Effector memory CD4-positive, alpha-beta T cell (primary cell): ENCODE measurements around the gene VCX2.
"Not testable (repeated sequence)": the region's sequence is repeated elsewhere in the genome, so short reads cannot be mapped to it uniquely, and the experiment has no call there.

Experiments
- DNase-seq, 3 donors: peaks; one replicate each; pipeline ENCODE4 v3.0.0-alpha.2; 2020
- H3K27ac ChIP-seq: 2 replicates; pipeline ENCODE4 v1.7.0; 2013; ENCODE audit warnings: mild to moderate bottlenecking, low read length, moderate library complexity; ENCODE audit not compliant: insufficient read depth, poor library complexity, severe bottlenecking
- H3K27me3 ChIP-seq: replicated peaks from 2 replicates; pipeline ENCODE4 v1.7.0; 2013; ENCODE audit warnings: mild to moderate bottlenecking, low read length; ENCODE audit not compliant: insufficient read depth, control insufficient read depth, poor library complexity, severe bottlenecking
- H3K36me3 ChIP-seq: 2 replicates; pipeline ENCODE4 v1.7.0; 2013; ENCODE audit warnings: mild to moderate bottlenecking, low read length, moderate library complexity; ENCODE audit not compliant: control insufficient read depth, insufficient read depth
- H3K4me1 ChIP-seq: 2 replicates; pipeline ENCODE4 v1.7.0; 2013; ENCODE audit warnings: low read length, mild to moderate bottlenecking; ENCODE audit not compliant: control insufficient read depth, insufficient read depth, poor library complexity, severe bottlenecking
- H3K4me3 ChIP-seq: 2 replicates; pipeline ENCODE4 v1.7.0; 2013; ENCODE audit warnings: low read length, low read depth, mild to moderate bottlenecking; ENCODE audit not compliant: insufficient read depth, poor library complexity, severe bottlenecking
- H3K9me3 ChIP-seq: 2 replicates; pipeline ENCODE4 v1.7.0; 2013; ENCODE audit warnings: mild to moderate bottlenecking, low read length, moderate library complexity; ENCODE audit not compliant: control insufficient read depth

Gene VCX2

GRCh38 chrX:8183346-8183745 is 12.3 kb upstream of the VCX2 start:
- H3K27me3 ChIP-seq, result no peaks in the 10 kb centered on the region
- no peak for DNase-seq

DNA sequence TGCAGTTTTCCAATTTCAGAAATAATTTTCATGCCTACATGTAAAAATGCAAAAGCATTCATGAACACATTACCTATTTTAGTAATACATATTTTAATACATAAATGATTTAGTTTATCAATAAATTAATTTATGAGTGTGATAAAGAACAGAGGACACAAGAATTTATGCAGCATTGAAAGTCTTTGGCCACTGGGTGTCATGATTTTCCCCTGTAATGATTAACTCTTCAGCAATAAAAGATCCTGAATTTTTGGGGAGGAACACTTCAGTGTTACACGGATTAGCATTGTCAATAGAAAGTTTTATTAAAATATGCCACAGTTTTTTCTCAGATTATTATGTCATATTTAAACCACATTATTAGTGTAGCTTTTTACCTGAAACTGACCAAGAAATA is 8.6 kb upstream of the VCX2 start:
- Histone ChIP-seq H3K9me3 (no peaks in the 10 kb centered on the region), H3K4me3 (no peak overlapping the region), H3K36me3 (no peaks in the 10 kb centered on the region), H3K27ac (no peak overlapping the region), H3K27me3 (no peaks in the 10 kb centered on the region), H3K4me1 (no peaks in the 10 kb centered on the region)
- no peak for DNase-seq

More at GRCh38 chrX:8183346-8183745, 12.3 kb upstream of the VCX2 start:
- Histone ChIP-seq H3K27ac (no peak overlapping the region), H3K9me3 (no peaks in the 10 kb centered on the region), H3K36me3 (no peaks in the 10 kb centered on the region), H3K4me3 (no peak overlapping the region), H3K4me1 (no peaks in the 10 kb centered on the region)

- not testable (repeated sequence) for H3K36me3 ChIP-seq, H3K27me3 ChIP-seq, H3K4me3 ChIP-seq, DNase-seq, H3K9me3 ChIP-seq, H3K27ac ChIP-seq, H3K4me1 ChIP-seq
Observed at GRCh38 chrX:8154011-8154410, 17.1 kb downstream of the VCX2 start.

GRCh38 chrX:8147226-8147625 is 23.8 kb downstream of the VCX2 start:
- no peak for DNase-seq
- H3K9me3 ChIP-seq, result no peaks in the 10 kb centered on the region
- no peaks in the 10 kb centered on the region for H3K36me3 ChIP-seq
- no peak overlapping the region for H3K4me3 ChIP-seq
- H3K27me3 ChIP-seq, result no peaks in the 10 kb centered on the region
- no peak overlapping the region for H3K27ac ChIP-seq
- H3K4me1 ChIP-seq, result no peaks in the 10 kb centered on the region

DNA sequence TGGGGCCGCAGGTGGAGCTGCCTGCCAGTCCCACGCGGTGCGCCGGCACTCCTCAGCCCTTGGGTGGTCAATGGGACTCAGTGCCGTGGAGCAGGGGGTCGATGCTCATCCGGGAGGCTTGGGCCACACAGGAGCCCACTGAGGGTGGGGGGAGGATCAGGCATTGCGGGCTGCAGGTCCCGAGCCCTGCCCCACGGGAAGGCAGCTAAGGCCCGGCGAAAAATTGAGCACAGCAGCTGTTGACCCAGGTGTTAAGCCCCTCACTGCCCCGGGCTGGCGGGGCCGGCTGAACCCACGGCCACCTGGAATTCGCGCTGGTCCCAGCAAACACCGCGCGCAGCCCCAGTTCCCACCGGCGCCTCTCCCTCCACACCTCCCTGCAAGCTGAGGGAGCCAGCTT is 26.1 kb downstream of the VCX2 start:
- DNase-seq, result no peak
- H3K36me3 ChIP-seq, result no peaks in the 10 kb centered on the region
- no peaks in the 10 kb centered on the region for H3K4me1 ChIP-seq
- H3K27me3 ChIP-seq, result no peaks in the 10 kb centered on the region
- no peak overlapping the region for H3K27ac ChIP-seq
- H3K9me3 ChIP-seq, result no peaks in the 10 kb centered on the region
- H3K4me3 ChIP-seq, result no peak overlapping the region

- Histone ChIP-seq H3K36me3 (no peaks in the 10 kb centered on the region), H3K27me3 (no peaks in the 10 kb centered on the region), H3K9me3 (no peaks in the 10 kb centered on the region), H3K4me1 (no peaks in the 10 kb centered on the region), H3K27ac (no peak overlapping the region), H3K4me3 (no peak overlapping the region)
- no peak for DNase-seq
Observed at GRCh38 chrX:8141896-8142295, 29.2 kb downstream of the VCX2 start.

DNA sequence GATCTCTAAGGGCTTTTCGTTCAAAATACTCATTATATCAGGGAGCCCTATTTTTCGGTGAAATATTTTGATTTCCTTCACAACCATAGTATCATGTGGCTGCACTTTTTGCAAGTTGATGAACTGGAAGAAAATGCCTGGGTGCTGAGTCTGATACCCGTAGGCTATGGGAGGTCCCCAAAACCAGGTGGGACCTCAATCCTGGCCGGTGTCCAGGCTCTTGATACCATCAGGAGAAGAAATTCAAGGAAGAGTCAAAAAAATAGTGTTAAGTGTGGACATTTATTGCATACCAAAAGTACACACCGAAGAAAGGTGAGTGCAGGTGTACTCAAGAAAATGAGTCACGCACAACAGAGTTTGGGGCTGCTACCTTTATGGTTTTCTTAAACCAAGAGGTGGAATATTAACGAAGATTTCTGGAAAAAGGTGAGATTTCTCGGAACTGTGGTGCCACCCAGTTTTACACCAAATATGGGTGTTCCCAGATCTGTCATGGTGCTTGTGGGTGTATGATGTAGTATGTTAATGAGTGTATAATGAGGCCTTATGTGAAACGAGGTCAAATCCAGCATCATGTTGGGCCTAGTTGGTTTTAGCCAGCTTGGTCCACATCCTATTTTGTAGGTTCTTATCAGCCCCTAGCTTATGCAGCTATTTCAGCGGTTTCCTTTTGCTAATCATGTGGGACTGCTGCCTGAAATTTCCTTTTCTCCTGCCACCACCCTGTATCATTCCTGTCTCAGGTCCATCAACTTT is 29.9 kb downstream of the VCX2 start:
- H3K27ac ChIP-seq, result no peak overlapping the region
- H3K36me3 ChIP-seq, result no peaks in the 10 kb centered on the region
- H3K4me3 ChIP-seq, result no peak overlapping the region
- no peaks in the 10 kb centered on the region for H3K9me3 ChIP-seq
- H3K4me1 ChIP-seq, result no peaks in the 10 kb centered on the region
- no peaks in the 10 kb centered on the region for H3K27me3 ChIP-seq
- no peak for DNase-seq

DNA sequence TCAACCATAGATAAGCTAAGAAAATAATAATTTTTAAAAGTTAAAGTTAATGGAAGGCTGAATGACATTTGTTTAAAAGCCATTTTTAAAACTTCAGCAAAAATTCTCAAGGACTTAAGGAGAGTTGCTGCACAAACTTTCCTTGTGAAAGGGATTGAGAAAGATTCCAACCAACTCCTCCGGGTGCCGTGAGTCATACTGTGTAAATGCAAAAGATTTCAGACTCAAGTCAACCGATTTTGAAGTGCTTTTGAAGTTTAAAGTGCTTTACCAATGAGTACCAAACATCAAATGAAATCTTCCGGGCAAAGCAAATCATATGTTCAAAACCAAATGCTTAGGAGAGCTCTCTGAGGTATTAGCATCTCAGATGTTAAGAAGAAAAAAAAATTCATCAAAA is 31.4 kb downstream of the VCX2 start:
- Histone ChIP-seq H3K36me3 (no peaks in the 10 kb centered on the region), H3K4me1 (no peaks in the 10 kb centered on the region), H3K9me3 (no peaks in the 10 kb centered on the region), H3K27me3 (no peaks in the 10 kb centered on the region), H3K27ac (no peak overlapping the region), H3K4me3 (no peak overlapping the region)
- no peak for DNase-seq

DNA sequence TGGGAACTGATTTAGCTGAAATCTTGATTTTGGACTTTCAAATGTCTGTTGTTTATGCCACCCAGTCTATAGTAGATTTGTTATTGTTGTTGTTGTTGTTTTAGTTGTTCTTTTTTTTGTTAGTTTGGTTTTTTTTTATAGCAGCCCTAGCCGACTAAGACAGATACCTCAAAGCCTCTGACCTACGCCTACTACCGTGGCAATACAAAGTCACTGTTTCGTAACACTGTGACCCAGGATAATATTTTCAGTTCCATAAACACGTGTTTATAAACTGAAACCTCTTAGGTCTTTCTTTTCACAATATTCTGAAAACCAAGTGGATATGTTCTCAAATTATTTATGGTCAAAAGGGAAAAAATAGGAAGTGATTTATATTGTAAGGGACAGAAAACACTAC is 32.8 kb downstream of the VCX2 start:
- no peak overlapping the region for H3K4me3 ChIP-seq
- no peaks in the 10 kb centered on the region for H3K9me3 ChIP-seq
- DNase-seq, result no peak

DNA sequence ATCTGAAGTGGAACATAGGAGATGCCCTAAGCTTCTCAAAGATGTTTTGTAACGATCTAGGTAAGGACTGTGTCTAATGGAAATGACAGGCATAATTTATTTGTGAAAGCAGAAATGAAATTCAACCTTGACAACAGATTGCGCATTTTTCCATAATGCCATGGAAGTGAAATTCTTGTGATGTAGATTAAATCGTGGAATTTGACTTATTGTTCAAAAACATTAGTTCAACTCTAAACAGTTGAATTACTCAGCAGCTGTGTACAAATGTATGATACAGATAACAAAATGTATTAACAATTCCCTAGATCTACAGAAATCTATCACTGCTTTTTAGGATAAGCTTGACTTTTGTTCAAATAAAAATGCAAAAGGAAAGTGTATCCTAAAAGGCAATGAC is 44.4 kb downstream of the VCX2 start:
- no peaks in the 10 kb centered on the region for H3K27me3 ChIP-seq
- H3K27ac ChIP-seq, result no peak overlapping the region
- H3K36me3 ChIP-seq, result no peaks in the 10 kb centered on the region
- H3K9me3 ChIP-seq, result no peaks in the 10 kb centered on the region
- H3K4me3 ChIP-seq, result no peak overlapping the region
- no peaks in the 10 kb centered on the region for H3K4me1 ChIP-seq
- DNase-seq, result no peak

More for the DNA sequence above, 32.8 kb downstream of the VCX2 start:
- Histone ChIP-seq H3K27me3 (no peaks in the 10 kb centered on the region), H3K27ac (no peak overlapping the region), H3K36me3 (no peaks in the 10 kb centered on the region), H3K4me1 (no peaks in the 10 kb centered on the region)
